NT2/D1 (cell line): Measurements from ENCODE around the gene PAK5.

ENCODE experiments used
- DNase-seq: peaks from one replicate; pipeline ENCODE4 v3.0.0-alpha.2; 2011; ENCODE audit warnings: low read depth, low spot score
- H3K27me3 ChIP-seq: 2 replicates; pipeline ENCODE4 v1.6.0; 2011; ENCODE audit warnings: mild to moderate bottlenecking; ENCODE audit not compliant: insufficient read length, insufficient read depth
- H3K36me3 ChIP-seq: 2 replicates; pipeline ENCODE4 v1.6.1; 2011; ENCODE audit warnings: mild to moderate bottlenecking, low read length, mixed read lengths; ENCODE audit not compliant: insufficient read depth, insufficient read length
- H3K4me1 ChIP-seq: 2 replicates; pipeline ENCODE4 v1.5.1; 2011; ENCODE audit not compliant: insufficient read depth, insufficient read length
- H3K4me3 ChIP-seq: 2 replicates; pipeline ENCODE4 v1.5.1; 2011; ENCODE audit warnings: low read depth; ENCODE audit not compliant: insufficient read length
- H3K9ac ChIP-seq: 2 replicates; pipeline ENCODE4 v1.6.0; 2011; ENCODE audit warnings: low read depth; ENCODE audit not compliant: insufficient read length
- H3K9me3 ChIP-seq: 2 replicates; pipeline ENCODE4 v1.5.1; 2011; ENCODE audit warnings: mild to moderate bottlenecking, low read length; ENCODE audit not compliant: insufficient read depth
- SUZ12 ChIP-seq: IDR thresholded peaks from 2 replicates; pipeline ENCODE4 v1.6.1; 2011; ENCODE audit not compliant: insufficient read length, insufficient read depth; ENCODE audit errors: extremely low read depth
- YY1 ChIP-seq: IDR thresholded peaks from 2 replicates; pipeline ENCODE4 v1.6.1; 2011; ENCODE audit not compliant: insufficient read length, insufficient read depth
- ZNF274 ChIP-seq: IDR thresholded peaks from 2 replicates; pipeline ENCODE4 v1.6.1; 2011; ENCODE audit warnings: mild to moderate bottlenecking, low read depth, low read length

Gene PAK5

DNA sequence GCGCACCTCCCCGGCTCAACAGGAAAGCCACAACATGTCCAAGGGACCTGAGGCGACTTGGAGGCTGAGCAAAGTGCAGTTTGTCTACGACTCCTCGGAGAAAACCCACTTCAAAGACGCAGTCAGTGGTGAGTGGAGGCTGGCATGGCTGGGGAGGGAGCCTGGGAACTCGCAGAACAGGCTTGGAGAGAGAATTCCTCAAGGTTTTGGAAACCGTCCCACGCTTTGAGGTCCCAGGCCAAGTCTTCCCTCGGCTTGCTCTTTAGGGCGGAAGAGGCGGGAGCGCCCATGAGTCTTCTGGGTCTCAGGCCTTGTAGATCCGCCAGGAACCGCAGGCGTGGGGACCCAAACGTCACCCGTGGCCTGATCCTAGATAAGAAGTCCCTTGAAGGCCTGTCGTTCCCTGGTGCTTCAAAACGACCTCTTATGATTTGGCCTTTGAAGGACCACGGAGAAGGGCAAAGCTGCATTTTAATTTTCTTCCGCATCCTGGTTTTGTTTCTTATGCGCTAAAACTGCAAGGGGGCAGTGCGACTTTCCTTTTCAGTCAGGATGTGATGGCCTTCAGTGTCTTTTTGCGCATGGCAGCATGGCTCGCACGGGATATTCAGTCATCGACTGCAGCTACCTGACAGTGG, 322.5 kb downstream of the PAK5 start:
- H3K9me3 ChIP-seq, result no peaks in the 10 kb centered on the region
- peak overlapping the region; percentile 72 for H3K9ac ChIP-seq
- H3K27me3 ChIP-seq, result peaks cover 89% of the 10 kb centered on the region
- peaks cover 7% of the 10 kb centered on the region for H3K4me1 ChIP-seq
- peak overlapping the region; percentile 40 for H3K4me3 ChIP-seq
- H3K36me3 ChIP-seq, result no peaks in the 10 kb centered on the region
- TF ChIP-seq ZNF274, result no peak
- DNase-seq, result no peak

- no peaks in the 10 kb centered on the region for H3K36me3 ChIP-seq
- H3K4me1 ChIP-seq, result peaks cover 7% of the 10 kb centered on the region
- no peak for DNase-seq
- TF ChIP-seq SUZ12 (no peak), YY1 (no peak)
- H3K27me3 ChIP-seq, result peaks cover 94% of the 10 kb centered on the region
- peak overlapping the region; percentile 72 for H3K9ac ChIP-seq
- H3K4me3 ChIP-seq, result peak overlapping the region; percentile 40
- no peaks in the 10 kb centered on the region for H3K9me3 ChIP-seq
Measured at GRCh38 chr20:9515741-9516233, 323.1 kb downstream of the PAK5 start.

DNA sequence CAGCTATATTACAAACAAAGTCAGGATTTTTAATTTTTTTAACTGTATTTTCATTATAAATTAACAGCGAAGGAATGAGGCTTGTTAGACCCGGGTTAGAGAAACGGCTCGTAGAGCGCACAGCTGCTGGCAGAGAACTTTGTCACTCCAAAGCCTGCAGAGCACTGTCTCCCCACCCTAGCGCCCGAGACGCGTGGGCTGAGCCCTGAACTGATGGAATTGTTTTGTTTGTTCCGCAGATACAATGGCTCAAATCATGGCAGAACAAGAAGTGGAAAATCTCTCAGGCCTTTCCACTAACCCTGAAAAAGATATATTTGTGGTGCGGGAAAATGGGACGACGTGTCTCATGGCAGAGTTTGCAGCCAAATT, 323.7 kb downstream of the PAK5 start:
- H3K27me3 ChIP-seq, result peaks cover 94% of the 10 kb centered on the region
- no peaks in the 10 kb centered on the region for H3K9me3 ChIP-seq
- peaks cover 7% of the 10 kb centered on the region for H3K4me1 ChIP-seq
- no peaks in the 10 kb centered on the region for H3K36me3 ChIP-seq
- TF ChIP-seq ZNF274, result no peak
- no peak for TF ChIP-seq SUZ12
- TF ChIP-seq YY1, result no peak
- H3K4me3 ChIP-seq, result peak overlapping the region; percentile 40
- peak overlapping the region; percentile 72 for H3K9ac ChIP-seq
- no peak for DNase-seq

- H3K4me3 ChIP-seq, result peak within 1 kb of the TSS; percentile 40
- no peaks in the 10 kb centered on the region for H3K9me3 ChIP-seq
- H3K4me1 ChIP-seq, result peaks cover 7% of the 10 kb centered on the region
- peak within 1 kb of the TSS; percentile 72 for H3K9ac ChIP-seq
- peak; percentile 67 for DNase-seq
- no peaks in the 10 kb centered on the region for H3K36me3 ChIP-seq
- TF ChIP-seq ZNF274, result no peak
- no peak for TF ChIP-seq YY1
- no peak for TF ChIP-seq SUZ12
- peaks cover 94% of the 10 kb centered on the region for H3K27me3 ChIP-seq
Measured at GRCh38 chr20:9514461-9515213, 324.2 kb downstream of the PAK5 start, which contains the start of gene LAMP5. Gene LAMP5, plus strand, starts transcription at chr20:9514590. Its CDS starts 263 bp downstream, at chr20:9514853.

GRCh38 chr20:9514072-9514460, 324.8 kb downstream of the PAK5 start:
- Histone ChIP-seq H3K27me3 (peaks cover 94% of the 10 kb centered on the region), H3K4me1 (peaks cover 7% of the 10 kb centered on the region), H3K9me3 (no peaks in the 10 kb centered on the region), H3K36me3 (no peaks in the 10 kb centered on the region), H3K9ac (no peak overlapping the region), H3K4me3 (peak overlapping the region; percentile 35)
- no peak for DNase-seq
- TF ChIP-seq SUZ12 (no peak), YY1 (no peak), ZNF274 (no peak)

GRCh38 chr20:9510911-9511310, 328.0 kb downstream of the PAK5 start:
- Histone ChIP-seq H3K4me3 (no peak overlapping the region), H3K36me3 (no peaks in the 10 kb centered on the region), H3K9me3 (no peaks in the 10 kb centered on the region), H3K9ac (no peak overlapping the region), H3K4me1 (no peaks in the 10 kb centered on the region), H3K27me3 (peaks cover 100% of the 10 kb centered on the region)
- TF ChIP-seq YY1 (no peak), ZNF274 (no peak), SUZ12 (no peak)
- DNase-seq, result no peak

DNA sequence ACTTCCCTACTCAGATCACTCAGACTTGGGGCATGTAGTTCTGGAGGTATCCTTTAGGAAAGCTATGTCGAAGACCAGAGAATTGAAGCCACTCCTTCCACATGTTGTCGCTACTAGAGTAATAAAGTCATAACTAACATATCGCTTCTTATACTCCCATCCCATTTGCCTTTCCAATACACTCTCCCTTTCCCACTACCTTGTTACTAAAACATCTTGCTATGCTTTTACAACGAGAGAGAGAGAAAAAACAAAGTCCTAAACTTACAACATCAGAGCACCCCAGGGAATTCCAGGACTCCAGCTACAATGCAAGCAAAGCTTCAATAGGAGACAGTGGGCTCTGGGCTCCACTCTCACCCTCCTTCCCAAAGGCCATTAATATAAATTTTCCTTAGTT, 329.6 kb downstream of the PAK5 start:
- no peaks in the 10 kb centered on the region for H3K9me3 ChIP-seq
- no peaks in the 10 kb centered on the region for H3K4me1 ChIP-seq
- TF ChIP-seq SUZ12, result no peak
- no peak for TF ChIP-seq ZNF274
- no peak for TF ChIP-seq YY1
- no peak overlapping the region for H3K9ac ChIP-seq
- H3K36me3 ChIP-seq, result no peaks in the 10 kb centered on the region
- H3K4me3 ChIP-seq, result no peak overlapping the region
- peaks cover 94% of the 10 kb centered on the region for H3K27me3 ChIP-seq
- no peak for DNase-seq
